ENCODE measurements around the gene CEP97. TPM values are rescaled to one million over a fixed set of nuclear protein-coding genes. Genes with fewer than 3 reads are reported as not detected.

Gene CEP97
- total RNA-seq, 4 donors from 2014 or later: 3.0 to 6.7 (median 5.9) TPM

GRCh38 chr3:101819649-101820206 lies 95.3 kb downstream of the CEP97 start:
- no peak for DNase-seq
- intact Hi-C loops (cut with DNase I): no loop called here

More at GRCh38 chr3:101819649-101820206, 95.3 kb downstream of the CEP97 start:
- WGBS, 2 donors: 80 to 84% methylated on average over 2 of the region's 2 CpGs
- Histone ChIP-seq H3K36me3 (peaks cover 0 to 23% (median 0%) of the 10 kb centered on the region in 3 donors), H3K9me3 (no peaks in the 10 kb centered on the region), H3K4me3 (no peak overlapping the region), H3K27me3 (no peaks in the 10 kb centered on the region), H3K27ac (no peak overlapping the region), H3K4me1 (peaks cover 0 to 14% (median 0%) of the 10 kb centered on the region in 3 donors)
- TF ChIP-seq POLR2A (IDR thresholded peaks at IDR 0.05): no peak
- no peak for TF ChIP-seq CTCF (IDR thresholded peaks at IDR 0.05)

Other genes starting within 250 kb of the CEP97 start
- gene SENP7, start 211.4 kb upstream of the CEP97 start, total RNA-seq: 10 to 100 TPM in 1 of 4 donors, 1 to 10 TPM in 3; 6.0 to 18.9 (median 9.5) TPM
- gene TRMT10C, start 162.7 kb upstream of the CEP97 start, total RNA-seq: 10 to 100 TPM; 15.3 to 32.8 (median 27.7) TPM
- gene PCNP, start 150.4 kb upstream of the CEP97 start, total RNA-seq: 100 to 1,000 TPM in 1 of 4 donors, 10 to 100 TPM in 3; 36.2 to 106 (median 56.9) TPM
- 10 to 100 TPM; 12.7 to 26.9 (median 18.8) TPM for gene ZBTB11, start 47.5 kb upstream of the CEP97 start, total RNA-seq
- 1,000 to 10,000 TPM in 3 of 4 donors, 100 to 1,000 TPM in 1; 781 to 1,769 (median 1,391) TPM for gene RPL24, start 37.9 kb upstream of the CEP97 start, total RNA-seq
- 1 to 10 TPM; 1.1 to 6.5 (median 2.5) TPM for gene NXPE3, start 54.6 kb downstream of the CEP97 start, total RNA-seq
- gene NFKBIZ, start 124.9 kb downstream of the CEP97 start, total RNA-seq: 100 to 1,000 TPM in 1 of 4 donors, 10 to 100 TPM in 3; 19.2 to 108 (median 35.4) TPM